Activated CD4-positive, alpha-beta memory T cell treated with anti-CD3 and anti-CD28 coated beads for 36 hours (primary cell): Measurements from ENCODE around the gene SDC3. TPM values are rescaled to one million over a fixed set of nuclear protein-coding genes. Genes with fewer than 3 reads are reported as not detected.
A peak's percentile ranks its signal among the peaks of the same experiment; 100 is the strongest.

ENCODE experiments used
- CTCF ChIA-PET: fragments of 350-600 bp; sonication (Branson Sonifier 250); formaldehyde crosslinking; loops from one replicate; lab custom pipeline; 2021; ENCODE audit warnings: antibody characterized with exemption, inconsistent platforms; lab: Charles Lee
- POLR2A ChIA-PET: fragments of 350-600 bp; sonication (Branson Sonifier 250); formaldehyde crosslinking; loops from one replicate; lab custom pipeline; 2021; ENCODE audit warnings: antibody characterized with exemption; lab: Charles Lee
- DNase-seq: peaks from one replicate; pipeline ENCODE4 v3.0.0-alpha.2; 2020
- H3K27ac Mint-ChIP-seq: one replicate; pipeline ENCODE4 v1.8.0; 2021; ENCODE audit warnings: mixed read lengths
- H3K27me3 Mint-ChIP-seq: one replicate; pipeline ENCODE4 v1.8.0; 2021; ENCODE audit warnings: mixed read lengths
- H3K36me3 Mint-ChIP-seq: one replicate; pipeline ENCODE4 v1.8.0; 2021; ENCODE audit warnings: mixed read lengths
- H3K4me1 Mint-ChIP-seq: one replicate; pipeline ENCODE4 v1.8.0; 2021; ENCODE audit warnings: low read depth, mixed read lengths
- H3K4me3 Mint-ChIP-seq: one replicate; pipeline ENCODE4 v1.8.0; 2021; ENCODE audit warnings: mild to moderate bottlenecking, mixed read lengths
- H3K9me3 Mint-ChIP-seq: one replicate; pipeline ENCODE4 v1.8.0; 2021; ENCODE audit warnings: mixed read lengths
- intact Hi-C: fragments of 100-400 bp; cut with micrococcal nuclease; formaldehyde crosslinking; loops from one replicate; pipeline ENCODE4 v1.15.1; 2023
- total RNA-seq, 2 experiments: library from RNA; stranded (reverse); gene quantifications; one replicate each; pipeline ENCODE4 v1.2.3, GENCODE V29; 2021

Gene SDC3
- total RNA-seq, 2 experiments from 2014 or later: 0.12 to 0.17 TPM

GRCh38 chr1:30830537-30830936 is 78.0 kb downstream of the SDC3 start:
- no peak overlapping the region for H3K27ac Mint-ChIP-seq
- DNase-seq: no peak
- no peaks in the 10 kb centered on the region for H3K4me1 Mint-ChIP-seq
- H3K27me3 Mint-ChIP-seq: peaks cover 24% of the 10 kb centered on the region
- intact Hi-C loops: no loop called here
- ChIA-PET POLR2A (no interaction called here), CTCF (interaction anchor here (1.6 kb wide), 1 partner anchor 80 kb away, joined by 3 read pairs; no protein-coding TSS in a partner anchor)
- H3K36me3 Mint-ChIP-seq: no peaks in the 10 kb centered on the region
- H3K4me3 Mint-ChIP-seq: no peak overlapping the region
- H3K9me3 Mint-ChIP-seq: no peaks in the 10 kb centered on the region

DNA sequence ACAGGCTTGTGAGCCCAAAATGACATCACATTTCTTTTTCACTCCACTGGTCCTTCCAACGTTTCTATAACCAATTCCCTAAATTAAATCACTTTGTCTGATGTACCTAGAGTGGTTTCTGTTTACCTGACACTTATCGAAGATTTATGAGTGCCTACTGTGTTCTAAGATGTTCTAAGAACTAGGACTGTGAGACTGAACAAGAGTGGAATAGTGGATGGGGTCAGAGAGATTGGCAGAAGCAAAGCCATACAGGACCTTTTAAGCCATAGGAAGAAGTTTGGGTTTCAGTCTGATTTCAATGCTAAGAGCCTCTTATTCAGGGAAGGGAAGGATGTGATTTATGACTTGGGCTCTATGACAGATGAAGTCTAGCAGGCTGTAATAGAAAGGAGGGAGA is 78.7 kb downstream of the SDC3 start:
- Mint-ChIP-seq H3K27me3 (peaks cover 30% of the 10 kb centered on the region), H3K36me3 (no peaks in the 10 kb centered on the region), H3K9me3 (no peaks in the 10 kb centered on the region), H3K4me3 (no peak overlapping the region), H3K4me1 (peaks cover 4% of the 10 kb centered on the region), H3K27ac (no peak overlapping the region)
- intact Hi-C loops: no loop called here
- ChIA-PET POLR2A (no interaction called here), CTCF (interaction anchor here (1.6 kb wide), 1 partner anchor 81 kb away, joined by 3 read pairs; no protein-coding TSS in a partner anchor)
- DNase-seq: no peak

DNA sequence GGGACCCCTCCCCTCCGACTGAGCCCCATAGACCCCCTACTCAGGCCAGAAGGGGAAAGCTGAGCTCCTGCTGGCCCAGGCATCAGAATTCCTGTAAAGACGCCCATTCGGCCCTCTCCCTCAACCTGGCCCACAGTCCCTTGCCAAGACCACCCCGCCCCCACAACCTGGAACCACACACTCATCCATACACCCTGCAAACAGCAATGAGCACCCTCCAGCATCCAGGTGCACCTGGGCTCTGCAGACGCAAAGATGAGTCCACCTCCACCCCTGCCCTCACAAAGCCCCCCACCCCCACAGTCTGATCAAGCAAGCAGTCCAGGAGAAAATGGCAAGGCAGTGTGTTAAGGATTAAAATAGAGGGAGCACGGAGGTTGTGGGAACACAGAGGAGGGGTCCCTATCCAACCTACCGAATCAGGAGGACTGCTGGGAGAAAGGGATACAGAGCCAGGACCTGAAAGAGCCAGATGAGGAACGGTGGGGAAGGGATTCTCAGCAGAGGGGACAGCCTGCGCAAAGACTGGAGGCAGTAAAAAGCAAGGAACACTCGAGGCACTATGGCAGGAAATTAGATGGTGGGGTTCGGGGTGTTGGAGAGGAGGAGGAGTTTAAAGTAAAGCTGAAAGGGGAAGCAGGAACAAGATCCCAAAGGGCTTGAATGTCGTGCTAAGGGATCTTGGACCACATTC is 83.7 kb downstream of the SDC3 start:
- POLR2A ChIA-PET: no interaction called here
- Mint-ChIP-seq H3K27ac (no peak overlapping the region), H3K9me3 (no peaks in the 10 kb centered on the region), H3K36me3 (no peaks in the 10 kb centered on the region), H3K4me1 (peaks cover 17% of the 10 kb centered on the region), H3K4me3 (no peak overlapping the region), H3K27me3 (peaks cover 51% of the 10 kb centered on the region)
- CTCF ChIA-PET: interaction anchor here (0.6 to 3.6 kb wide), 2 partner anchors 22 to 106 kb away, joined by 3 to 25 read pairs; no protein-coding TSS in a partner anchor
- intact Hi-C loops: no loop called here
- DNase-seq: no peak

- Mint-ChIP-seq H3K4me1 (peaks cover 17% of the 10 kb centered on the region), H3K27me3 (peaks cover 51% of the 10 kb centered on the region), H3K36me3 (no peaks in the 10 kb centered on the region), H3K9me3 (no peaks in the 10 kb centered on the region), H3K27ac (no peak overlapping the region), H3K4me3 (peak overlapping the region; percentile 58)
- DNase-seq: peak; percentile 72
- ChIA-PET POLR2A (no interaction called here), CTCF (interaction anchor here (0.6 to 3.6 kb wide), 3 partner anchors 21 to 106 kb away, joined by 3 to 25 read pairs (median 3); no protein-coding TSS in a partner anchor)
- intact Hi-C loops: no loop called here
Observed at GRCh38 chr1:30823969-30824735, 84.4 kb downstream of the SDC3 start.

GRCh38 chr1:30823627-30823968 is 85.0 kb downstream of the SDC3 start:
- no peak overlapping the region for H3K4me3 Mint-ChIP-seq
- no peak overlapping the region for H3K27ac Mint-ChIP-seq
- H3K9me3 Mint-ChIP-seq: no peaks in the 10 kb centered on the region
- DNase-seq: no peak
- intact Hi-C loops: no loop called here
- H3K4me1 Mint-ChIP-seq: peaks cover 17% of the 10 kb centered on the region
- POLR2A ChIA-PET: no interaction called here
- peaks cover 50% of the 10 kb centered on the region for H3K27me3 Mint-ChIP-seq
- no peaks in the 10 kb centered on the region for H3K36me3 Mint-ChIP-seq
- CTCF ChIA-PET: interaction anchor here (1.1 to 3.6 kb wide), 2 partner anchors 21 to 87 kb away, joined by 3 to 25 read pairs; no protein-coding TSS in a partner anchor

GRCh38 chr1:30822966-30823581 is 85.5 kb downstream of the SDC3 start:
- CTCF ChIA-PET: interaction anchor here (1.1 to 3.6 kb wide), 2 partner anchors 20 to 88 kb away, joined by 3 to 25 read pairs; no protein-coding TSS in a partner anchor

GRCh38 chr1:30822006-30822405 is 86.6 kb downstream of the SDC3 start:
- H3K36me3 Mint-ChIP-seq: no peaks in the 10 kb centered on the region
- DNase-seq: no peak
- no peak overlapping the region for H3K4me3 Mint-ChIP-seq
- intact Hi-C loops: no loop called here
- H3K27me3 Mint-ChIP-seq: peaks cover 61% of the 10 kb centered on the region
- no peaks in the 10 kb centered on the region for H3K9me3 Mint-ChIP-seq
- H3K27ac Mint-ChIP-seq: no peak overlapping the region
- peaks cover 17% of the 10 kb centered on the region for H3K4me1 Mint-ChIP-seq
- CTCF ChIA-PET: interaction anchor here (1.5 kb wide), 1 partner anchor 21 kb away, joined by 5 read pairs; no protein-coding TSS in a partner anchor
- POLR2A ChIA-PET: no interaction called here

More at GRCh38 chr1:30822966-30823581, 85.5 kb downstream of the SDC3 start:
- intact Hi-C loops: no loop called here
- Mint-ChIP-seq H3K27me3 (peaks cover 52% of the 10 kb centered on the region), H3K4me3 (no peak overlapping the region), H3K4me1 (peaks cover 17% of the 10 kb centered on the region), H3K36me3 (no peaks in the 10 kb centered on the region), H3K9me3 (no peaks in the 10 kb centered on the region), H3K27ac (no peak overlapping the region)
- POLR2A ChIA-PET: no interaction called here
- DNase-seq: no peak

- peaks cover 58% of the 10 kb centered on the region for H3K27me3 Mint-ChIP-seq
- intact Hi-C loops: no loop called here
- CTCF ChIA-PET: interaction anchor here (1.2 to 2.2 kb wide), 3 partner anchors 17 to 40 kb away, joined by 4 to 8 read pairs (median 6); no protein-coding TSS in a partner anchor
Observed at GRCh38 chr1:30820299-30820698, 88.3 kb downstream of the SDC3 start.

More at GRCh38 chr1:30820299-30820698, 88.3 kb downstream of the SDC3 start:
- Mint-ChIP-seq H3K4me1 (peaks cover 17% of the 10 kb centered on the region), H3K27ac (no peak overlapping the region), H3K9me3 (no peaks in the 10 kb centered on the region), H3K4me3 (no peak overlapping the region), H3K36me3 (no peaks in the 10 kb centered on the region)
- DNase-seq: no peak
- POLR2A ChIA-PET: no interaction called here

Other genes starting within 250 kb of the SDC3 start
- gene MATN1, start 185.2 kb downstream of the SDC3 start, total RNA-seq: under 1 TPM in 1 of 2 experiments, not detected in 1; 0.34 TPM
- 100 to 1,000 TPM; 190 to 196 TPM for gene LAPTM5, start 151.0 kb downstream of the SDC3 start, total RNA-seq
- gene PUM1, start 157.0 kb upstream of the SDC3 start, total RNA-seq: 10 to 100 TPM; 77.8 to 80.5 TPM